Cardiac fibroblast (primary cell): Measurements from ENCODE around the gene SHISA6.

ENCODE experiments used
- DNase-seq, 2 donors: peaks; one replicate each; pipeline versions ENCODE4 v3.0.0 to v3.0.0-alpha.2; 2010; ENCODE audit warnings: low read depth in 2 of 2
- H3K4me3 ChIP-seq, 2 donors: replicated peaks in 1 of 2; 1 replicate in 1 of 2; 2 replicates in 1 of 2; pipeline ENCODE4 v1.5.1; 2011; ENCODE audit warnings: low read depth in 2 of 2, low read length in 2 of 2, mild to moderate bottlenecking in 2 of 2, moderate library complexity in 1 of 2
- TF ChIP-seq, protein P1 (sequence below): IDR thresholded peaks from one replicate; pipeline ENCODE4 v1.5.1; 2011; ENCODE audit warnings: low read depth, mild to moderate bottlenecking, low read length, inconsistent platforms

The SHISA6 gene

DNA sequence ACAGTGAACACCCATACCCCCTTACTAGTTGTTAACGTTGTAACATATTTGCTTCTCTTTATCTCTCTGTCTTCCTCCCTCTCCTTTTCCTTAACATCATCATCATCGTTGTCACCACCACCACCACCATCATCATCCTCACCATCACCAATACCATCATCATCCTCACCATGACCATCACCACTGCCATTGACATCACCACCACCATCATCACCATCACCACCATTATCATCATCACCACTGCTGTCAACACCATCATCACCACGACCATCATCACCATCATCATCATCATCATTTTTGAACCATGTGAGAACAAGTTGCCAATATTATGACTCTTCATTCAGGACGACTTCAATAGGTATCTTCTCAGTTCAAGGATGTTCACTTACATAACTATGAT is 35.5 kb downstream of the SHISA6 start:
- TF ChIP-seq, protein P1, sequence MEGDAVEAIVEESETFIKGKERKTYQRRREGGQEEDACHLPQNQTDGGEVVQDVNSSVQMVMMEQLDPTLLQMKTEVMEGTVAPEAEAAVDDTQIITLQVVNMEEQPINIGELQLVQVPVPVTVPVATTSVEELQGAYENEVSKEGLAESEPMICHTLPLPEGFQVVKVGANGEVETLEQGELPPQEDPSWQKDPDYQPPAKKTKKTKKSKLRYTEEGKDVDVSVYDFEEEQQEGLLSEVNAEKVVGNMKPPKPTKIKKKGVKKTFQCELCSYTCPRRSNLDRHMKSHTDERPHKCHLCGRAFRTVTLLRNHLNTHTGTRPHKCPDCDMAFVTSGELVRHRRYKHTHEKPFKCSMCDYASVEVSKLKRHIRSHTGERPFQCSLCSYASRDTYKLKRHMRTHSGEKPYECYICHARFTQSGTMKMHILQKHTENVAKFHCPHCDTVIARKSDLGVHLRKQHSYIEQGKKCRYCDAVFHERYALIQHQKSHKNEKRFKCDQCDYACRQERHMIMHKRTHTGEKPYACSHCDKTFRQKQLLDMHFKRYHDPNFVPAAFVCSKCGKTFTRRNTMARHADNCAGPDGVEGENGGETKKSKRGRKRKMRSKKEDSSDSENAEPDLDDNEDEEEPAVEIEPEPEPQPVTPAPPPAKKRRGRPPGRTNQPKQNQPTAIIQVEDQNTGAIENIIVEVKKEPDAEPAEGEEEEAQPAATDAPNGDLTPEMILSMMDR, result no peak
- no peak overlapping the region for H3K4me3 ChIP-seq
- no peak for DNase-seq

DNA sequence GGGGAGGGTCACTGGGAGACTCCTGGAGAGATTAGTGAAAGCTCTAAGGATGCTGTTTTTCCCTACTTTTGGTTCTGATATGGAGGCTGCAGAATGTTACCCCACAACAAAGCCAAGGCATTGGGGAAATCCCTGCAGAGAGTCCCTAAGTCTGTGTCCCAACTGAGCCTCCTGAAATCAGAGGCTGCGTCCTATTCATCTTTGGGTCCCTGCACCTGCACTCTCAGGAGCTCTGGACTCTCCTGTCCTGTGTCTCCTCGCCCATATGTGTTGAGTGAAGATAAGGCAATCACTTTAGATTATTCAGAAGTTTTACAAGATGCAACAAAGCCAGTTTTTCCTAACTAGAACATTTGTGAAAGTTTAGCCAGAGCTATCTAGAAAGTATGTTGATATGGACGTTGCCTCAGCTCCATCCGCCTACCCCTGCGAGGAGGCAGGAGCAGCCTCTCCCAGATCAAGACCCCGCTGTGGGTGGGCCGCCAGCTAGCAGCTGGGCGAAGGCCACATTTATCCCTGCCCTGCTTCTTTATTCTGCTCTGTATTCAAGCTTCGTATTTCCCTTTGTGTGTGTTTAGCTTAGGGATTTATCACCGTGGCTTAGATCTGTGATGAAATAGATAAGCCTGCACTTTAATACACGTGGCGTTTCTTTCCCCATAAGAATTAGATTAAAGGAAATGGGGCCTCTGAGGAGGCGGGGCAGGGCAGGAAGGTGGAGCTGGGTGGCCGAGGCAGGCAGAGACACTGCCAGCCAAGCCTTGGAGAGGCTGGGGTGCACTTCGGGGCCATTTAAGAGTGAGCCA is 37.4 kb downstream of the SHISA6 start:
- TF ChIP-seq, protein P1, result no peak
- no peak overlapping the region for H3K4me3 ChIP-seq
- no peak for DNase-seq

DNA sequence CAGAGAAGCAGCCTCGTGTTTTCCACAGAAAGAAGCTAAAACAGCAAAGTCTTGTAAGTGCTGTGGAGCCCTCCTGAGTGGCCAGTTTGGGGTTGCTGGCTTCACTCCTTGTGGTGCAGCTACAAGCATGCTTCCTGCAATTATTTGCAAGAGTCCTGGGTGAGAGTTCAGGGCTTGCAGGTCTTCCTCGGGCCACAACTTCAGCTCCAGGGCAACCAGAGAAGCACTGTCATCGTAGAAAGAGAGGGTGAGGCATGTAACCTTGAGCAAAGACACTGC is 37.9 kb downstream of the SHISA6 start:
- TF ChIP-seq, protein P1, result no peak
- H3K4me3 ChIP-seq, result no peak overlapping the region
- DNase-seq, result no peak

DNA sequence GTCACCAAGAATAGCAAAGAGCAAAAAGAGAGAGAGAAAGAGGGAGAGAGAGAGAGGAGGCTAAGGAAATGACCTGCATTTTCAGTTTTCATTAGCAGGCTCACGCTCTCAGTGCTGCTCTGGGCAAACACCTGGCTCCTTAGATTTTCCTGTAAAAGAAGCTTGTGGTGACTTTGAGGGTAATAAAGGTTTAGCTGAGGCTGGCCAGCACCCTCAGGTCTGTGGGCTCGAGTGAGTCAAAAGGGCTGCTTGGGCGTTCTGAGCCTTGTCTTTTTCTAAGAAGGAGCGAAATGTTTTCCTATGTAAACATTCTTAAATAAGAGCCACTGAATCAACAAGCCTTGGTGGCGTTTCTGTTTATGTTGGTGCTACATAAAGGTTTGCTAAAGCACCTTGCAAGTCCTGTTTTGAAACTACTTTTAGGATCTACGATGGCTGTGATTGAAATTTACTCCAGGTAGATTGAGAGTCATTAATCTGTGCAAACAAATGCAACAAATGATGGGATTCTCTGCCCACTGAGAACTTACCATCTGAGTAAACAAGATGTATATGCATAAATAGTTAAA is 38.8 kb downstream of the SHISA6 start:
- no peak overlapping the region for H3K4me3 ChIP-seq
- DNase-seq, result no peak
- TF ChIP-seq, protein P1, result no peak

DNA sequence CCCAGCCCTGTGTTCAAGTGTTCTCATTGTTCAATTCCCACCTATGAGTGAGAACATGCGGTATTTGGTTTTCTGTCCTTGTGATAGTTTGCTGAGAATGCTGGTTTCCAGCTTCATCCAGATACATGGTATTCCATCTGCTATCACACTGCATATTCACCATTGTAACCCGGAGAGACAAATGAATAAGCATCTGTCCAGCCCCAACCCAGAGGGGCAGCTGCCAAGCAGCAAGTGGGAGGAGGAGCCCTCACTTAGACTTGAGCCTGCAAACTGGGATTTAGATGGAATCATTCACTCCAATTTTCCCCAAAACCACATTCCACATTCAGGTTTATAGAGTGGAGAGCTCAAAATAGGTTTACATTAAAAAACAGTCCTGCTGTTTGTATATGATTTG is 41.6 kb downstream of the SHISA6 start:
- no peak overlapping the region for H3K4me3 ChIP-seq
- DNase-seq, result no peak
- TF ChIP-seq, protein P1, result no peak

DNA sequence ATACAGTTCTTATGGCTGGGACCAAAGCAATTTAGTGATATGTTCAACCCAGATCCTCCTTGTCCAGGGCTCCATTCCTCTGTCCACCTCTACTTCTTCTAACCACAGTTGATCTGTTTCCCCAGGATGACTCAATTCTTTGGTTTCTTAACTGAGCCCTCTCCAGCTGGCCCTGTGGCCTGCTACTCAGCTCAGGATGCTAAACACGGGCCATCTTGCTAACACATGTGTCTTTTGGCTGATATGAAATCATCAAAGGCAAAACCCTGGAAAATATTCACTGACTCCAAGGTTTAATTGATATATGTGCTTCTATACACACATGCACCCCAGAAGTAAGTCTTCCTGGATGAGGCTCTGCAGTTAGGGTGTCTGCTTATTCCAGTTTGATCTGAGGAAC is 43.8 kb downstream of the SHISA6 start:
- H3K4me3 ChIP-seq, result no peak overlapping the region
- TF ChIP-seq, protein P1, result no peak
- DNase-seq, result no peak
